NCI-H526 (cell line): Measurements from ENCODE around the gene CD7.

ENCODE experiments used
- DNase-seq, 2 experiments: peaks; one replicate each; lab custom pipeline; 2025; lab: John Stamatoyannopoulos, UW

CD7 gene

GRCh38 chr17:82328141-82328993, 11.0 kb upstream of the CD7 start:
- peak in 1 of 2 experiments; percentile 61 for DNase-seq

- DNase-seq, result no peak
Measured at GRCh38 chr17:82327757-82328140, 10.3 kb upstream of the CD7 start.

- DNase-seq, result no peak
Measured at GRCh38 chr17:82327289-82327688, 9.9 kb upstream of the CD7 start.

GRCh38 chr17:82325286-82326180, 8.1 kb upstream of the CD7 start:
- DNase-seq, result no peak

GRCh38 chr17:82324566-82325285, 7.3 kb upstream of the CD7 start:
- peak in 1 of 2 experiments; percentile 30 for DNase-seq

- DNase-seq, result no peak
Measured at GRCh38 chr17:82323514-82324234, 6.3 kb upstream of the CD7 start.

GRCh38 chr17:82322526-82323453, 5.4 kb upstream of the CD7 start:
- DNase-seq, result no peak

GRCh38 chr17:82321947-82322466, 4.6 kb upstream of the CD7 start:
- no peak for DNase-seq

- peak in 1 of 2 experiments; percentile 50 for DNase-seq
Measured at GRCh38 chr17:82320956-82321927, 3.8 kb upstream of the CD7 start.

- DNase-seq, result peak in 1 of 2 experiments; percentile 40
Measured at GRCh38 chr17:82320140-82320840, 2.9 kb upstream of the CD7 start.

- no peak for DNase-seq
Measured at GRCh38 chr17:82319619-82320062, 2.2 kb upstream of the CD7 start.

- no peak for DNase-seq
Measured at GRCh38 chr17:82318772-82319606, 1.6 kb upstream of the CD7 start.

- DNase-seq, result no peak
Measured at GRCh38 chr17:82318169-82318498, 726 bp upstream of the CD7 start.

GRCh38 chr17:82316651-82317393, 586 bp downstream of the CD7 start:
- no peak for DNase-seq

- DNase-seq, result no peak
Measured at GRCh38 chr17:82315703-82316358, 1.6 kb downstream of the CD7 start.
